Neuronal stem cell (in vitro differentiated cells): ENCODE data around the gene EMP3.

Experiments
- DNase-seq: peaks from one replicate; pipeline ENCODE4 v3.0.0-alpha.2; 2013; ENCODE audit warnings: low spot score
- H2AFZ ChIP-seq: one replicate; pipeline ENCODE4 v1.6.1; 2013; ENCODE audit warnings: mild to moderate bottlenecking, low read length, inconsistent platforms
- H2AK5ac ChIP-seq: 2 replicates; pipeline ENCODE4 v1.6.1; 2013; ENCODE audit warnings: low read depth, mild to moderate bottlenecking, inconsistent platforms, low read length, moderate library complexity, mixed read lengths
- H2BK120ac ChIP-seq: 2 replicates; pipeline ENCODE4 v1.6.1; 2013; ENCODE audit warnings: low read depth, mild to moderate bottlenecking, inconsistent platforms, low read length, moderate library complexity, mixed read lengths
- H2BK12ac ChIP-seq: one replicate; pipeline ENCODE4 v1.6.1; 2013; ENCODE audit warnings: low read length, inconsistent platforms
- H2BK15ac ChIP-seq: 2 replicates; pipeline ENCODE4 v1.6.1; 2013; ENCODE audit warnings: mild to moderate bottlenecking, low read length, inconsistent platforms, mixed read lengths
- H2BK5ac ChIP-seq: one replicate; pipeline ENCODE4 v1.6.1; 2013; ENCODE audit warnings: inconsistent platforms, mild to moderate bottlenecking, low read length, moderate library complexity
- H3K14ac ChIP-seq: one replicate; pipeline ENCODE4 v1.6.1; 2013; ENCODE audit warnings: low read length, inconsistent platforms
- H3K18ac ChIP-seq: 2 replicates; pipeline ENCODE4 v1.6.1; 2013; ENCODE audit warnings: low read length, inconsistent platforms
- H3K23ac ChIP-seq: 2 replicates; pipeline ENCODE4 v1.6.1; 2013; ENCODE audit warnings: low read depth, mild to moderate bottlenecking, mixed read lengths, low read length, inconsistent platforms; ENCODE audit not compliant: poor library complexity
- H3K27ac ChIP-seq: replicated peaks from 3 replicates; pipeline ENCODE4 v1.5.1; 2013; ENCODE audit warnings: low read length, inconsistent platforms
- H3K27me3 ChIP-seq, 3 experiments: 2 replicates each; pipeline ENCODE4 v1.6.1; 2013; ENCODE audit warnings: low read length in 3 of 3, mild to moderate bottlenecking in 2 of 3, inconsistent platforms in 1 of 3, low read depth in 1 of 3, mixed read lengths in 1 of 3, moderate library complexity in 1 of 3; ENCODE audit not compliant: control insufficient read depth in 3 of 3, insufficient read depth in 3 of 3
- H3K36me3 ChIP-seq, 2 donors: replicated peaks in 1 of 2; 2 replicates each; pipeline ENCODE4 v1.6.1; 2013; ENCODE audit warnings: low read length in 2 of 2; ENCODE audit not compliant: control insufficient read depth in 2 of 2, insufficient read depth in 2 of 2
- H3K4ac ChIP-seq: 2 replicates; pipeline ENCODE4 v1.6.1; 2013; ENCODE audit warnings: inconsistent platforms, mild to moderate bottlenecking, low read length, moderate library complexity
- H3K4me1 ChIP-seq, 2 donors: 1 replicate in 1 of 2; 2 replicates in 1 of 2; pipeline ENCODE4 v1.6.1; 2013; ENCODE audit warnings: low read length in 2 of 2, low read depth in 1 of 2; ENCODE audit not compliant: control insufficient read depth in 2 of 2, insufficient read depth in 1 of 2
- H3K4me2 ChIP-seq: one replicate; pipeline ENCODE4 v1.6.1; 2013; ENCODE audit warnings: mild to moderate bottlenecking, low read length, inconsistent platforms; ENCODE audit not compliant: insufficient read depth, poor library complexity, severe bottlenecking
- H3K4me3 ChIP-seq, 2 donors: 2 replicates each; pipeline ENCODE4 v1.5.1; 2013; ENCODE audit warnings: low read length in 2 of 2, mild to moderate bottlenecking in 2 of 2, inconsistent platforms in 1 of 2, moderate library complexity in 1 of 2
- H3K79me1 ChIP-seq: one replicate; pipeline ENCODE4 v1.6.1; 2013; ENCODE audit warnings: low read depth, mild to moderate bottlenecking, inconsistent platforms, low read length, moderate library complexity
- H3K9ac ChIP-seq: one replicate; pipeline ENCODE4 v1.6.1; 2013; ENCODE audit warnings: mild to moderate bottlenecking, low read depth, low read length, inconsistent platforms; ENCODE audit not compliant: poor library complexity
- H3K9me3 ChIP-seq, 2 donors: replicated peaks in 1 of 2; 2 replicates each; pipeline versions ENCODE3 to v1.6.1; 2013; ENCODE audit warnings: low read length in 2 of 2, mild to moderate bottlenecking in 2 of 2, inconsistent platforms in 1 of 2, low read depth in 1 of 2, mixed read lengths in 1 of 2, moderate library complexity in 1 of 2; ENCODE audit not compliant: control insufficient read depth in 2 of 2, insufficient read depth in 1 of 2
- H4K8ac ChIP-seq: one replicate; pipeline ENCODE4 v1.6.1; 2013; ENCODE audit warnings: low read depth, mild to moderate bottlenecking, inconsistent platforms, low read length, moderate library complexity
- H4K91ac ChIP-seq: one replicate; pipeline ENCODE4 v1.6.1; 2013; ENCODE audit warnings: low read length, low read depth, mild to moderate bottlenecking, inconsistent platforms; ENCODE audit not compliant: poor library complexity
- WGBS, 2 donors: extraction: QIAGEN DNeasy Blood & Tissue Kit; methylation state at CpG; one replicate each; pipeline ENCODE4 v1.1.7; 2013; ENCODE audit warnings: missing lambda C conversion rate in 2 of 2, mixed read lengths in 1 of 2; ENCODE audit not compliant: insufficient read length in 2 of 2, insufficient replicate concordance in 1 of 2; ENCODE audit errors: extremely low coverage in 2 of 2; 5-methylcytosine and 5-hydroxymethylcytosine counted together

Gene EMP3

DNA sequence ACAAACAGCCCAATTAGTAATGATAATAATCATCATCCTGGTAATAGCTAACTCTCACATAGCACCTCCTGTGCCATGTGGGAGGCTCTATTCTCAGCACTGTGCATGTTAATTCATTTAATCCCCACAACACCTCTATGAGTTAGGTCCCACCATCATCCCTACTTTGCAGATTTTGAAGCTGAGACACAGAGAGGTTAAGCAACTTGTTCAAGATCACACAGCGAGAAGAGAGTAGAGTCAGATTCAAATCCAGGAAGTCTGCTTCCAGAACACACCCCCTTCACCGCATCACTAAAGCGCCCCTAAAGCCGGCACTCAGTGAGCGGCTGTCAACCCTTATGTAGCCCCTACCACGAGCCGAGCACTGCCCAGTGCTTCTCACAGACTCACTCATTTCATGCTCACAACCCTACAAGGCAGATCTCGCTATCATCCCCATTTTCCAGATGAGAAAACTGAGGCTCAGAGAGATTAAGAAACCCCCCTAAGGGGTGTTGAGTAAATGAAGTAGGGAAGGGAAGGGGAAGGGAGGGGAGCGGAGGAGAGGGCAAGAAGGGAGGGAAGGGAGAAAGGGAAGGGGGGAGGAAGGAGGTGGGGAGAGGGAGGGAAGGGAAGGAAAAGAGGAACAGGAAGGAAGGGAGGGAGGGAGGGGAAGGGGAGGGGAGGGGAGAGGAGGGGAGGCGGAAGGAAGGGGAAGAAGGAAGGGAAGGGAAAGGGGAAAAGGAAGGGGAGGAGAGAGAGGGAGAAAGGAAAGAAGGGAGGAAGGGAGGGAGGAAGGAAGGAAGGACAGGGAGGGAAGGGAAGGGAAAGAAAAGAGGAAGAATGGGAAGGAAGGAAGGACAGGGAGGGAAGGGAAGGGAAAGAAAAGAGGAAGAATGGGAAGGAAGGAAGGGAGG, 16.4 kb downstream of the EMP3 start:
- Histone ChIP-seq H3K36me3 (no peaks in the 10 kb centered on the region), H4K8ac (no peak overlapping the region), H3K4me3 (no peak overlapping the region), H2AFZ (no peak overlapping the region), H3K18ac (no peak overlapping the region), H3K4ac (no peak overlapping the region), H3K4me2 (no peak overlapping the region), H2BK120ac (no peak overlapping the region), H2BK5ac (no peak overlapping the region), H3K14ac (no peak overlapping the region), H4K91ac (no peak overlapping the region), H3K9ac (no peak overlapping the region), H3K23ac (no peak overlapping the region), H3K9me3 (no peaks in the 10 kb centered on the region), H3K27ac (no peak overlapping the region), H2BK15ac (no peak overlapping the region), H2BK12ac (no peak overlapping the region), H3K4me1 (no peaks in the 10 kb centered on the region), H3K27me3 (peaks cover 0 to 10% (median 0%) of the 10 kb centered on the region in 3 experiments), H3K79me1 (no peaks in the 10 kb centered on the region), H2AK5ac (peak overlapping the region; percentile 75)
- no CpG with 5 or more reads among the region's 10 CpGs for WGBS, 2 donors
- no peak for DNase-seq

GRCh38 chr19:48342414-48342738, 17.0 kb downstream of the EMP3 start:
- H3K4me2 ChIP-seq: no peak overlapping the region
- no peak overlapping the region for H2BK12ac ChIP-seq
- WGBS, 2 donors: no CpG with 5 or more reads among the region's 20 CpGs
- no peak overlapping the region for H4K8ac ChIP-seq
- H3K79me1 ChIP-seq: no peaks in the 10 kb centered on the region
- H3K23ac ChIP-seq: peak overlapping the region; percentile 58
- H3K27ac ChIP-seq: no peak overlapping the region
- H3K18ac ChIP-seq: peak overlapping the region; percentile 93
- no peaks in the 10 kb centered on the region for H3K36me3 ChIP-seq
- no peak overlapping the region for H3K14ac ChIP-seq
- peaks cover 0 to 10% (median 0%) of the 10 kb centered on the region in 3 experiments for H3K27me3 ChIP-seq
- no peak overlapping the region for H3K4me3 ChIP-seq
- H2AK5ac ChIP-seq: peak overlapping the region; percentile 75
- no peaks in the 10 kb centered on the region for H3K9me3 ChIP-seq
- H2BK5ac ChIP-seq: no peak overlapping the region
- H3K4ac ChIP-seq: no peak overlapping the region
- no peak overlapping the region for H2BK120ac ChIP-seq
- H2BK15ac ChIP-seq: no peak overlapping the region
- H2AFZ ChIP-seq: no peak overlapping the region
- H3K4me1 ChIP-seq: no peaks in the 10 kb centered on the region
- peak overlapping the region; percentile 70 for H3K9ac ChIP-seq
- DNase-seq: no peak
- H4K91ac ChIP-seq: no peak overlapping the region

- Histone ChIP-seq H3K18ac (peak overlapping the region; percentile 93), H2BK15ac (no peak overlapping the region), H2AFZ (no peak overlapping the region), H3K79me1 (no peaks in the 10 kb centered on the region), H2BK12ac (peak overlapping the region; percentile 22), H3K9ac (peak overlapping the region; percentile 70), H3K9me3 (no peaks in the 10 kb centered on the region), H3K4me1 (no peaks in the 10 kb centered on the region), H3K4me2 (no peak overlapping the region), H3K4me3 (no peak overlapping the region), H2BK5ac (no peak overlapping the region), H3K27me3 (peaks cover 0 to 6% (median 0%) of the 10 kb centered on the region in 3 experiments), H3K36me3 (no peaks in the 10 kb centered on the region), H2BK120ac (no peak overlapping the region), H3K27ac (no peak overlapping the region), H4K8ac (no peak overlapping the region), H2AK5ac (peak overlapping the region; percentile 75), H3K23ac (no peak overlapping the region), H4K91ac (no peak overlapping the region), H3K4ac (no peak overlapping the region), H3K14ac (peak overlapping the region; percentile 38)
- DNase-seq: no peak
- no CpG with 5 or more reads among the region's 23 CpGs for WGBS, 2 donors
Observed at GRCh38 chr19:48342841-48343540, 17.6 kb downstream of the EMP3 start.

GRCh38 chr19:48344892-48345291, 19.5 kb downstream of the EMP3 start:
- Histone ChIP-seq H3K9ac (no peak overlapping the region), H3K4me3 (no peak overlapping the region), H3K4ac (no peak overlapping the region), H2BK120ac (no peak overlapping the region), H2BK5ac (no peak overlapping the region), H4K91ac (no peak overlapping the region), H3K36me3 (no peaks in the 10 kb centered on the region), H2BK15ac (no peak overlapping the region), H3K27me3 (peaks cover 0 to 17% (median 2%) of the 10 kb centered on the region in 3 experiments), H3K18ac (no peak overlapping the region), H2AK5ac (no peak overlapping the region), H3K23ac (no peak overlapping the region), H2AFZ (no peak overlapping the region), H3K79me1 (no peaks in the 10 kb centered on the region), H2BK12ac (no peak overlapping the region), H3K4me2 (no peak overlapping the region), H3K4me1 (no peaks in the 10 kb centered on the region), H3K9me3 (no peaks in the 10 kb centered on the region), H3K14ac (no peak overlapping the region), H3K27ac (no peak overlapping the region), H4K8ac (no peak overlapping the region)
- no CpG with 5 or more reads among the region's 6 CpGs for WGBS, 2 donors
- no peak for DNase-seq
